Psoas muscle (tissue), 8 donors: ENCODE data around the gene VASH2. TPM values are rescaled to one million over a fixed set of nuclear protein-coding genes. Genes with fewer than 3 reads are reported as not detected.

Source experiments
- ATAC-seq, 4 donors: fragments of 200-7000 bp; cut with Tn5 transposase; one replicate each; pipeline ENCODE4 v1.9.1; 2020; ENCODE audit warnings: moderate library complexity in 3 of 4, mild to moderate bottlenecking in 2 of 4
- DNase-seq, 2 donors: peaks; one replicate each; pipeline ENCODE4 v3.0.0-alpha.2; 2020
- H3K27ac ChIP-seq: fragments of 200-600 bp; one replicate; pipeline ENCODE4 v1.8.0; 2022
- H3K27me3 ChIP-seq, 3 donors: fragments of 200-600 bp in 1 of 3; one replicate each; pipeline versions ENCODE4 v1.6.1 to v1.8.0; 2013 to 2022; ENCODE audit warnings: low read length in 2 of 3, mild to moderate bottlenecking in 2 of 3, moderate library complexity in 1 of 3; ENCODE audit not compliant: insufficient read depth in 3 of 3
- H3K36me3 ChIP-seq, 2 donors: fragments of 200-600 bp in 1 of 2; one replicate each; pipeline versions ENCODE4 v1.6.1 to v1.8.0; 2013 to 2022; ENCODE audit warnings: low read depth in 1 of 2, mild to moderate bottlenecking in 1 of 2, moderate library complexity in 1 of 2; ENCODE audit not compliant: insufficient read depth in 1 of 2
- H3K4me1 ChIP-seq: fragments of 200-600 bp; one replicate; pipeline ENCODE4 v1.8.0; 2022
- H3K4me3 ChIP-seq: fragments of 200-600 bp; one replicate; pipeline ENCODE4 v1.8.0; 2022; ENCODE audit warnings: mild to moderate bottlenecking
- H3K9me3 ChIP-seq: fragments of 200-600 bp; one replicate; pipeline ENCODE4 v1.8.0; 2022
- CTCF ChIP-seq: fragments of 200-600 bp; IDR thresholded peaks from one replicate; pipeline ENCODE4 v1.8.0; 2022; ENCODE audit warnings: antibody characterized with exemption
- WGBS, 3 donors: extraction: QIAGEN DNeasy Blood & Tissue Kit; methylation state at CpG; one replicate each; pipeline versions ENCODE4 v1.1.6 to v1.1.7; 2013; 5-methylcytosine and 5-hydroxymethylcytosine counted together
- intact Hi-C, 2 donors: fragments of 100-400 bp; cut with DNase I; formaldehyde crosslinking; loops; one replicate each; pipeline versions ENCODE4 v1.11.0 to v1.14.2; 2022
- polyA plus RNA-seq, 3 donors: library from polyadenylated mRNA; stranded (reverse); fragments of 200-250 nt; gene quantifications; one replicate each; pipeline ENCODE4 v1.2.3, GENCODE V29; 2013
- total RNA-seq, 4 donors: library from RNA; stranded (reverse); fragmentation: NEBNext Ultra II Directional in 2 of 4; extraction: Animal tissue kit (Norgen Biotek cat#: 25700) in 2 of 4; gene quantifications; one replicate each; pipeline versions ENCODE4 v1.2.1 to v1.2.4, GENCODE V29; 2021 to 2023
- donor health status: healthy with polysubstance abuse.
- donor health status: DM: no; HTN: no; CAD: no; lungs with moderate emphysema.
- donor health status: Bipolar disorder and iron deficiency.
- donor health status: healthy.
- donor health status: DM: yes; HTN: yes; CAD: no.
- donor health status: DM: no; HTN: no; CAD: no.
- donor health status: DM: no; HTN: no; CAD: no.
- donor health status: DM: yes; HTN: yes; CAD: no.

Gene VASH2
- total and polyA plus RNA-seq, 7 donors, result 0.09 to 1.6 (median 0.17) TPM

GRCh38 chr1:212983482-212983881 lies 33.1 kb downstream of the VASH2 start:
- Histone ChIP-seq H3K27ac (no peak overlapping the region), H3K27me3 (no peaks in the 10 kb centered on the region), H3K4me1 (peaks cover 43% of the 10 kb centered on the region), H3K4me3 (no peak overlapping the region), H3K36me3 (no peaks in the 10 kb centered on the region), H3K9me3 (no peaks in the 10 kb centered on the region)
- no peak for ATAC-seq
- DNase-seq, result no peak
- 57 to 83% (median 69%) methylated on average over 3 of the region's 3 CpGs for WGBS, 3 donors
- no peak for TF ChIP-seq CTCF
- intact Hi-C loops, result loop anchor here in 1 of 2 donors (5.0 to 10.0 kb wide), 2 partner anchors 126 to 509 kb away; partner anchors contain the start of gene FLVCR1

- Histone ChIP-seq H3K4me3 (no peak overlapping the region), H3K27ac (no peak overlapping the region), H3K9me3 (no peaks in the 10 kb centered on the region), H3K36me3 (no peaks in the 10 kb centered on the region), H3K27me3 (no peaks in the 10 kb centered on the region), H3K4me1 (peaks cover 32% of the 10 kb centered on the region)
- DNase-seq (no peak), ATAC-seq (no peak)
- 91 to 97% (median 92%) methylated on average over 6 of the region's 6 CpGs for WGBS, 3 donors
- intact Hi-C loops, result loop anchor here in 1 of 2 donors (5.0 to 10.0 kb wide), 2 partner anchors 127 to 510 kb away; partner anchors contain the start of gene FLVCR1
- TF ChIP-seq CTCF, result no peak
Measured at GRCh38 chr1:212984522-212985291, 34.4 kb downstream of the VASH2 start.

GRCh38 chr1:212986551-212986950 lies 36.2 kb downstream of the VASH2 start:
- peaks cover 14% of the 10 kb centered on the region for H3K4me1 ChIP-seq
- no peaks in the 10 kb centered on the region for H3K9me3 ChIP-seq
- WGBS, 3 donors, result 86 to 91% (median 87%) methylated on average over 2 of the region's 2 CpGs
- H3K27me3 ChIP-seq, result no peaks in the 10 kb centered on the region
- ATAC-seq (no peak), DNase-seq (no peak)
- H3K36me3 ChIP-seq, result peaks cover 0 to 6% of the 10 kb centered on the region in 2 donors
- TF ChIP-seq CTCF, result no peak
- H3K27ac ChIP-seq, result no peak overlapping the region
- H3K4me3 ChIP-seq, result no peak overlapping the region
- intact Hi-C loops, result loop anchor here in 1 of 2 donors (10.0 kb wide), 1 partner anchor 512 kb away; no protein-coding TSS in a partner anchor

GRCh38 chr1:212987702-212988322 lies 37.5 kb downstream of the VASH2 start:
- no peak overlapping the region for H3K27ac ChIP-seq
- no peaks in the 10 kb centered on the region for H3K9me3 ChIP-seq
- 40 to 52% (median 45%) methylated on average over 6 of the region's 6 CpGs for WGBS, 3 donors
- DNase-seq (no peak), ATAC-seq (peak in 1 of 4 donors; percentile 68)
- H3K4me3 ChIP-seq, result no peak overlapping the region
- no peaks in the 10 kb centered on the region for H3K27me3 ChIP-seq
- intact Hi-C loops, result loop anchor here in 1 of 2 donors (10.0 kb wide), 1 partner anchor 513 kb away; no protein-coding TSS in a partner anchor
- H3K36me3 ChIP-seq, result peaks cover 0 to 19% of the 10 kb centered on the region in 2 donors
- no peak for TF ChIP-seq CTCF
- H3K4me1 ChIP-seq, result peaks cover 3% of the 10 kb centered on the region
